ENCODE data around the gene SKI.

GRCh38 chr1:2326524-2326923 lies 98.4 kb downstream of the SKI start:
- TF ChIP-seq CTCF (IDR thresholded peaks at IDR 0.05; ENCODE audit: poor library complexity) (no peak), EZH2phosphoT487 (IDR thresholded peaks at IDR 0.05; ENCODE audit: low read depth, severe bottlenecking, unreplicated experiment) (no peak)
